GM20431 (cell line): ENCODE results near the gene RBKS.

Experiments used
- in situ Hi-C: fragments of 300-500 bp; cut with MseI, MboI; formaldehyde crosslinking; loops from one replicate; pipeline ENCODE4 v1.15.0; 2020; ENCODE audit warnings: low sequenced_read_pairs; ENCODE audit not compliant: unreplicated experiment

RBKS gene

GRCh38 chr2:27742571-27742970 lies 147.6 kb downstream of the RBKS start:
- in situ Hi-C loops: no loop called here

GRCh38 chr2:27741673-27742072 lies 148.5 kb downstream of the RBKS start:
- in situ Hi-C loops: no loop called here

GRCh38 chr2:27739058-27739373 lies 151.2 kb downstream of the RBKS start:
- in situ Hi-C loops: no loop called here

GRCh38 chr2:27738349-27739057 lies 151.7 kb downstream of the RBKS start:
- in situ Hi-C loops: no loop called here

- in situ Hi-C loops: no loop called here
Measured at GRCh38 chr2:27737676-27738348, 152.4 kb downstream of the RBKS start.

- in situ Hi-C loops: no loop called here
Measured at GRCh38 chr2:27736890-27737204, 153.3 kb downstream of the RBKS start.

GRCh38 chr2:27736031-27736889 lies 153.9 kb downstream of the RBKS start:
- in situ Hi-C loops: no loop called here

GRCh38 chr2:27735263-27735904 lies 154.8 kb downstream of the RBKS start:
- in situ Hi-C loops: no loop called here

GRCh38 chr2:27734305-27734704 lies 155.9 kb downstream of the RBKS start:
- in situ Hi-C loops: no loop called here
